GM12878 (cell line): ENCODE data around the gene PRKCB. TPM values are rescaled to one million over a fixed set of nuclear protein-coding genes. Genes with fewer than 3 reads are reported as not detected.

Experiments
- ATAC-seq: fragments of 200-7000 bp; cut with Tn5 transposase; 3 replicates; pipeline ENCODE4 v1.9.1; 2020; ENCODE audit warnings: mild to moderate bottlenecking, moderate library complexity
- BruUV-seq: library from RNA; stranded (reverse); fragments of 400-500 nt; replicated peaks from 2 replicates; lab custom pipeline; 2021; lab: Mats Ljungman, UMichigan
- CTCF ChIA-PET: fragments of 300-600 bp; sonication (Branson Sonifier 250); formaldehyde crosslinking; extraction: SDS; loops from one replicate; lab custom pipeline; 2021; ENCODE audit warnings: inconsistent platforms; lab: Yijun Ruan, JAX
- POLR2A ChIA-PET: fragments of 350-600 bp; formaldehyde crosslinking; extraction: SDS; loops from one replicate; lab custom pipeline; 2021; ENCODE audit warnings: inconsistent platforms; lab: Charles Lee
- RAD21 ChIA-PET: fragments of 300-600 bp; sonication (Branson Sonifier 250); formaldehyde crosslinking; loops from one replicate; lab custom pipeline; 2023; ENCODE audit warnings: antibody characterized with exemption; ENCODE audit not compliant: unreplicated experiment; lab: Charles Lee
- SMC1A ChIA-PET: fragments of 300-600 bp; sonication (Branson Sonifier 250); formaldehyde crosslinking; loops from one replicate; lab custom pipeline; 2023; ENCODE audit not compliant: unreplicated experiment, uncharacterized antibody; lab: Charles Lee
- DNase-seq: peaks from one replicate; pipeline ENCODE4 v3.0.0-alpha.2; 2011; ENCODE audit warnings: low read depth, low spot score
- FAIRE-seq: peaks from 3 replicates; lab custom pipeline; 2011; peaks lifted over from hg19 to GRCh38; lab: Jason Lieb, UNC
- H2AFZ ChIP-seq: 2 replicates; pipeline ENCODE4 v1.6.0; 2011; ENCODE audit warnings: low read depth, low read length, control low read depth; ENCODE audit not compliant: control insufficient read depth
- H3K27ac ChIP-seq: 2 replicates; pipeline ENCODE4 v1.5.1; 2011; ENCODE audit warnings: control low read depth; ENCODE audit not compliant: control insufficient read depth, insufficient read depth
- H3K27me3 ChIP-seq, 2 experiments: replicated peaks in 1 of 2; 2 replicates each; pipeline versions ENCODE4 v1.6.0 to v1.6.1; 2011; ENCODE audit warnings: low read length in 1 of 2; ENCODE audit not compliant: control insufficient read depth in 2 of 2, insufficient read depth in 2 of 2
- H3K36me3 ChIP-seq, 2 experiments: 2 replicates each; pipeline ENCODE4 v1.5.1; 2011; ENCODE audit warnings: low read length in 1 of 2; ENCODE audit not compliant: control insufficient read depth in 2 of 2, insufficient read depth in 2 of 2
- H3K4me1 ChIP-seq: 2 replicates; pipeline ENCODE4 v1.6.1; 2011; ENCODE audit warnings: mild to moderate bottlenecking, low read length, moderate library complexity, mixed read lengths; ENCODE audit not compliant: control insufficient read depth, insufficient read depth
- H3K4me2 ChIP-seq: 2 replicates; pipeline ENCODE4 v1.6.0; 2011; ENCODE audit warnings: control low read depth; ENCODE audit not compliant: control insufficient read depth, insufficient read depth
- H3K4me3 ChIP-seq: fragments of 200-600 bp; sonication (generic); 2 replicates; pipeline ENCODE4 v1.5.1; 2016
- H3K79me2 ChIP-seq: 2 replicates; pipeline ENCODE4 v1.6.0; 2011; ENCODE audit warnings: low read length; ENCODE audit not compliant: control insufficient read depth, insufficient read depth
- H3K9ac ChIP-seq: 2 replicates; pipeline ENCODE4 v1.8.0; 2011; ENCODE audit warnings: low read length, control low read depth, mixed read lengths; ENCODE audit not compliant: control insufficient read depth, insufficient read depth
- H3K9me3 ChIP-seq: replicated peaks from 3 replicates; pipeline ENCODE4 v1.5.1; 2011; ENCODE audit warnings: mild to moderate bottlenecking, low read length; ENCODE audit not compliant: control insufficient read depth, insufficient read depth
- H4K20me1 ChIP-seq: 2 replicates; pipeline ENCODE4 v1.6.0; 2011; ENCODE audit not compliant: control insufficient read depth, insufficient read depth
- ZNF592 ChIP-seq: fragments of 450-650 bp; IDR thresholded peaks from 2 replicates; pipeline ENCODE4 v1.6.1; 2017; ENCODE audit warnings: mild to moderate bottlenecking, moderate library complexity
- in situ Hi-C: fragments of 300-500 bp; cut with MboI; formaldehyde crosslinking; loops from 9 replicates; pipeline ENCODE4 v1.14.3; 2018; ENCODE audit warnings: mixed read lengths
- intact Hi-C: fragments of 100-400 bp; cut with micrococcal nuclease; formaldehyde crosslinking; loops from one replicate; pipeline ENCODE4 v1.14.2; 2022; ENCODE audit not compliant: unreplicated experiment
- polyA plus RNA-seq, 11 experiments: library from polyadenylated mRNA; depleted of rRNA in 4 of 11; unstranded in 6 of 11; stranded (reverse) in 5 of 11; fragments of >200 nt; fragmentation: Nextera tagmentation in 4 of 11; fragmentation: Illumina TruSeq in 1 of 11; extraction: Ambion mirVana in 4 of 11; extraction: Trizol in 1 of 11; gene quantifications; 1 replicate in 1 of 11; 2 replicates in 10 of 11; pipeline versions ENCODE4 v1.2.1 to v1.2.3, GENCODE V29; 2011 to 2016; ENCODE audit warnings: inconsistent platforms in 2 of 11, missing spikeins in 2 of 11, low read depth in 1 of 11
- total RNA-seq, 4 experiments: library from RNA; depleted of rRNA in 3 of 4; stranded (reverse); fragments of >200 nt in 3 of 4; fragmentation: Illumina TruSeq in 1 of 4; extraction: Trizol in 1 of 4; gene quantifications; 2 replicates each; pipeline versions ENCODE4 v1.2.1 to v1.2.3, GENCODE V29; 2013 to 2021

Gene PRKCB
- total and polyA plus RNA-seq, 10 of the 15 experiments (the other 5 are each of a cell fraction or from before 2014, with no cell fraction given), result 21.4 to 158 (median 97.3) TPM

- BruUV-seq, result no TSS peak
- H3K9ac ChIP-seq, result no peak overlapping the region
- ChIA-PET SMC1A (interaction anchor here (1.2 to 3.4 kb wide), 5 partner anchors 11 to 195 kb away, joined by 3 to 12 read pairs (median 4); no protein-coding TSS in a partner anchor), POLR2A (interaction anchor here (1.5 kb wide), 1 partner anchor 11 kb away, joined by 3 read pairs; no protein-coding TSS in a partner anchor), CTCF (interaction anchor here (1.2 kb wide), 1 partner anchor 195 kb away, joined by 3 read pairs; no protein-coding TSS in a partner anchor)
- peaks cover 12 to 28% of the 10 kb centered on the region in 2 experiments for H3K36me3 ChIP-seq
- in situ Hi-C loops, result no loop called here
- no peak for TF ChIP-seq ZNF592
- TF ChIP-seq, all 136 proteins: peak for 0
- Histone ChIP-seq H3K4me3 (no peak overlapping the region), H3K9me3 (no peaks in the 10 kb centered on the region; the same call in 2 of the 3 replicates), H3K4me1 (peaks cover 17% of the 10 kb centered on the region), H3K79me2 (peaks cover 3% of the 10 kb centered on the region; the same call in 1 of the 2 replicates), H3K27ac (no peak overlapping the region), H4K20me1 (no peaks in the 10 kb centered on the region; the same call in 1 of the 2 replicates), H3K4me2 (no peak overlapping the region), H3K27me3 (no peaks in the 10 kb centered on the region), H2AFZ (no peak overlapping the region)
- DNase-seq (no peak), ATAC-seq (no peak), FAIRE-seq (no peak)
- RAD21 ChIA-PET, result interaction anchor here (1.6 kb wide), 1 partner anchor 12 kb away, joined by 6 read pairs; no protein-coding TSS in a partner anchor
- intact Hi-C loops, result no loop called here
Observed at GRCh38 chr16:23998771-23999170, 163.0 kb downstream of the PRKCB start.
